ENCODE data around the gene MLN.

The MLN gene

GRCh38 chr6:33771146-33772081 lies 32.4 kb downstream of the MLN start:
- peak; percentile 15 to 25 for DNase-seq (ENCODE audit: low read depth in 2 of 2)

- no peak for DNase-seq (ENCODE audit: low read depth in 2 of 2)
These were observed 33.0 kb downstream of the MLN start for GRCh38 chr6:33770833-33771145.

GRCh38 chr6:33770124-33770832 lies 33.5 kb downstream of the MLN start:
- no peak for DNase-seq (ENCODE audit: low read depth in 2 of 2)

- DNase-seq (ENCODE audit: low read depth in 2 of 2): no peak
These were observed 34.5 kb downstream of the MLN start for GRCh38 chr6:33769248-33769821.

- peak; percentile 29 to 35 for DNase-seq (ENCODE audit: low read depth in 2 of 2)
These were observed 35.1 kb downstream of the MLN start for GRCh38 chr6:33768644-33769120.

GRCh38 chr6:33766921-33767907 lies 36.6 kb downstream of the MLN start:
- no peak for DNase-seq (ENCODE audit: low read depth in 2 of 2)

- no peak for DNase-seq (ENCODE audit: low read depth in 2 of 2)
These were observed 38.4 kb downstream of the MLN start for GRCh38 chr6:33765368-33765767.

- no peak for DNase-seq (ENCODE audit: low read depth in 2 of 2)
These were observed 39.8 kb downstream of the MLN start for GRCh38 chr6:33764036-33764435.

GRCh38 chr6:33763483-33763882 lies 40.3 kb downstream of the MLN start:
- DNase-seq (ENCODE audit: low read depth in 2 of 2): no peak

GRCh38 chr6:33762713-33763112 lies 41.1 kb downstream of the MLN start:
- DNase-seq (ENCODE audit: low read depth in 2 of 2): no peak

GRCh38 chr6:33761922-33762629 lies 41.7 kb downstream of the MLN start:
- DNase-seq (ENCODE audit: low read depth in 2 of 2): peak in 1 of 2 donors; percentile 9

- DNase-seq (ENCODE audit: low read depth in 2 of 2): no peak
These were observed 42.3 kb downstream of the MLN start for GRCh38 chr6:33761581-33761921.

- DNase-seq (ENCODE audit: low read depth in 2 of 2): no peak
These were observed 43.7 kb downstream of the MLN start for GRCh38 chr6:33759887-33760629.

- no peak for DNase-seq (ENCODE audit: low read depth in 2 of 2)
These were observed 45.0 kb downstream of the MLN start for GRCh38 chr6:33758815-33759216.

- DNase-seq (ENCODE audit: low read depth in 2 of 2): no peak
These were observed 45.9 kb downstream of the MLN start for GRCh38 chr6:33757906-33758305.

- no peak for DNase-seq (ENCODE audit: low read depth in 2 of 2)
These were observed 46.7 kb downstream of the MLN start for GRCh38 chr6:33757113-33757512.

- no peak for DNase-seq (ENCODE audit: low read depth in 2 of 2)
These were observed 47.4 kb downstream of the MLN start for GRCh38 chr6:33756211-33756954.

GRCh38 chr6:33755070-33755869 lies 48.5 kb downstream of the MLN start:
- no peak for DNase-seq (ENCODE audit: low read depth in 2 of 2)

GRCh38 chr6:33754222-33754621 lies 49.6 kb downstream of the MLN start:
- DNase-seq (ENCODE audit: low read depth in 2 of 2): no peak
